Right lobe of liver (tissue), 4 donors: ENCODE data around the gene ZNRD2.

Experiments
- CTCF ChIP-seq, 4 donors: fragments of 200-600 bp in 3 of 4; fragments of 450-650 bp in 1 of 4; IDR thresholded peaks; one replicate each; pipeline versions ENCODE4 v1.5.1 to v1.8.0; 2016 to 2022; ENCODE audit warnings: antibody characterized with exemption in 4 of 4, mild to moderate bottlenecking in 2 of 4
- POLR2A ChIP-seq: fragments of 450-650 bp; IDR thresholded peaks from one replicate; pipeline ENCODE4 v1.6.1; 2017; ENCODE audit warnings: antibody characterized with exemption, mild to moderate bottlenecking
- donor health status: DM: no; HTN: no; CAD: no.
- donor health status: DM: no; HTN: no; CAD: no.
- donor health status: DM: no; HTN: yes; CAD: no.

GRCh38 chr11:65547446-65548125, 22.7 kb upstream of the ZNRD2 start:
- TF ChIP-seq CTCF (IDR thresholded peaks at IDR 0.05) (no peak), POLR2A (no peak)
